Left kidney (tissue), 1 donor: Measurements from ENCODE around the gene L1CAM. TPM values are rescaled to one million over a fixed set of nuclear protein-coding genes. Genes with fewer than 3 reads are reported as not detected.

ENCODE experiments used
- polyA plus RNA-seq: library from polyadenylated mRNA; unstranded; fragments of 120-200 nt; gene quantifications from one replicate; pipeline ENCODE4 v1.2.1, GENCODE V29; 2013; ENCODE audit not compliant: insufficient read length

The L1CAM gene
- polyA plus RNA-seq, 1 donor = 46.9 TPM

Other genes with a start within 250 kb of the L1CAM start
- 33.8 TPM for gene DUSP9, start 239.0 kb downstream of the L1CAM start, polyA plus RNA-seq
- 7.5 TPM for gene PNCK, start 212.4 kb downstream of the L1CAM start, polyA plus RNA-seq
- gene SLC6A8, start 198.2 kb downstream of the L1CAM start, polyA plus RNA-seq = 56.6 TPM
- gene BCAP31, start 161.8 kb downstream of the L1CAM start, polyA plus RNA-seq = 184 TPM
- gene ABCD1, start 161.3 kb downstream of the L1CAM start, polyA plus RNA-seq = 6.4 TPM
- 1.5 TPM for gene PLXNB3, start 121.9 kb downstream of the L1CAM start, polyA plus RNA-seq
- 0.73 TPM for gene SRPK3, start 105.1 kb downstream of the L1CAM start, polyA plus RNA-seq
- gene IDH3G, start 91.8 kb downstream of the L1CAM start, polyA plus RNA-seq = 70.1 TPM
- 134 TPM for gene SSR4, start 91.5 kb downstream of the L1CAM start, polyA plus RNA-seq
- 8.5 TPM for gene PDZD4, start 55.6 kb downstream of the L1CAM start, polyA plus RNA-seq
- gene AVPR2, start 18.5 kb upstream of the L1CAM start, polyA plus RNA-seq = 2.0 TPM
- 29.1 TPM for gene ARHGAP4, start 40.1 kb upstream of the L1CAM start, polyA plus RNA-seq
- 62.1 TPM for gene NAA10, start 48.9 kb upstream of the L1CAM start, polyA plus RNA-seq
- gene RENBP, start 58.5 kb upstream of the L1CAM start, polyA plus RNA-seq = 20.7 TPM
- gene HCFC1, start 85.6 kb upstream of the L1CAM start, polyA plus RNA-seq = 43.2 TPM
- 5.2 TPM for gene TMEM187, start 86.6 kb upstream of the L1CAM start, polyA plus RNA-seq
- 54.3 TPM for gene IRAK1, start 133.7 kb upstream of the L1CAM start, polyA plus RNA-seq
- 29.0 TPM for gene MECP2, start 211.5 kb upstream of the L1CAM start, polyA plus RNA-seq